Measurements from ENCODE around the gene AKAP6.

AKAP6 gene

DNA sequence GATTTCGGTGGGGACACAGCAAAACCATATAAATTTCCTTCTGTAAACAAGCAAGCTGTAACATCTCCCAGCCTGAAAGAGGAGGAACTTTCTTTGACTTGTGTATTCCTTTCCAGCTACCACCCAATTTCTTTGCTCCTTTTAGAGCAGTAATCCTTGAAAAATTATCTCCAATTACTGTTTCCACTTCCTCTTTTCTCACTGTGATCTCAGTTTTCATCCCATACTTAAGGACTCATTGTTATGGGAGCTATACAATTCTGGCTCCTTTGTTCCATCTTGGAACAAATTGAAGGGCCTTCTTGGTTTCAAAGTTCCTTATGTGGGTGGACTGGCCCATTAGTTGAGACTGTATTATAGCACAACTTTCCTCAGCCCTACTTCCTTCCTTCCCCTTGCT lies 152.6 kb downstream of the AKAP6 start:
- no peak for DNase-seq (ENCODE audit: extremely low read depth, low read depth)
- TF ChIP-seq, protein P1, sequence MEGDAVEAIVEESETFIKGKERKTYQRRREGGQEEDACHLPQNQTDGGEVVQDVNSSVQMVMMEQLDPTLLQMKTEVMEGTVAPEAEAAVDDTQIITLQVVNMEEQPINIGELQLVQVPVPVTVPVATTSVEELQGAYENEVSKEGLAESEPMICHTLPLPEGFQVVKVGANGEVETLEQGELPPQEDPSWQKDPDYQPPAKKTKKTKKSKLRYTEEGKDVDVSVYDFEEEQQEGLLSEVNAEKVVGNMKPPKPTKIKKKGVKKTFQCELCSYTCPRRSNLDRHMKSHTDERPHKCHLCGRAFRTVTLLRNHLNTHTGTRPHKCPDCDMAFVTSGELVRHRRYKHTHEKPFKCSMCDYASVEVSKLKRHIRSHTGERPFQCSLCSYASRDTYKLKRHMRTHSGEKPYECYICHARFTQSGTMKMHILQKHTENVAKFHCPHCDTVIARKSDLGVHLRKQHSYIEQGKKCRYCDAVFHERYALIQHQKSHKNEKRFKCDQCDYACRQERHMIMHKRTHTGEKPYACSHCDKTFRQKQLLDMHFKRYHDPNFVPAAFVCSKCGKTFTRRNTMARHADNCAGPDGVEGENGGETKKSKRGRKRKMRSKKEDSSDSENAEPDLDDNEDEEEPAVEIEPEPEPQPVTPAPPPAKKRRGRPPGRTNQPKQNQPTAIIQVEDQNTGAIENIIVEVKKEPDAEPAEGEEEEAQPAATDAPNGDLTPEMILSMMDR (IDR thresholded peaks at IDR 0.05; ENCODE audit: low read depth, low read length) = no peak

GRCh38 chr14:32491416-32492016 lies 162.4 kb downstream of the AKAP6 start:
- no peak for DNase-seq (ENCODE audit: extremely low read depth, low read depth)
- TF ChIP-seq, protein P1 (IDR thresholded peaks at IDR 0.05; ENCODE audit: low read depth, low read length) = no peak

GRCh38 chr14:32492457-32492856 lies 163.4 kb downstream of the AKAP6 start:
- no peak for DNase-seq (ENCODE audit: extremely low read depth, low read depth)
- TF ChIP-seq, protein P1 (IDR thresholded peaks at IDR 0.05; ENCODE audit: low read depth, low read length) = no peak

DNA sequence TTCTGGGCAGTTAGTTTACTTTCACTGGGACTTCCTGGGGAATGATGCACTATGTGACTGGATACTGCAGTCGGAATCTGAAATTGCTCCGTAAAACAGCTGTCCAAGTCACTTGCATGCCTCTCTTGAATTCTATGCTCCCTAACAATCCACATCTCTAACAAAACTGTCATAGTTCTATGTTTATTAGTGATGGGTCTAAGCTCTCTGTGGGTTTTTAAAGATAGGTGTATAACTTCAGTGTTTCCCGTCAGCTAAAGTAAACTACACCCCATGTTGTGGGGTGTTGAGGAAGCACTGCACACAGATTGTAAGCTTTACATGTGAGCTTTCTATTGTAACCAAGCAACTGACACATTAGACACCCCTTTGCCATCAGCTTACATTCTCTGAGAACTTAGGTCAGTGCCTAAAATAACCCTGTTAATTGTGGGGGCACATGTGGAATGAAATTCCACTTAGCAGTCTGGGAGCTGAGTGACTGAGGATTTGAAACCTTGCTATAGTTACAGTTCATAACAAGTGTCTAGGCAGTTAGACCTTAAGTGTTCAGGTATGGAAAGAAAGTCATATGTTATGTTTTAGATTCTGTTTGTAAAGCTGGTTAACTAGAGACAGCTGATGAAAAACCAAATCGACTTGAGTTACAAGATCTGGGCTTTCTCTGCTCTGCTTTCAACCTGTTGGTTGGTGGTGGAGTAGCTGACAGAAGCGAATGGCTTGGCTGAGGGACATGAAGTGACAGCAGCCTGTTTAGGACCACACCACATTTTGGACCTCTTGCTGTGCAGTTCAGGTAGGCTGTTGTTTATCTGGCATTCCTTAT lies 165.7 kb downstream of the AKAP6 start:
- no peak for DNase-seq (ENCODE audit: extremely low read depth, low read depth)
- TF ChIP-seq, protein P1 (IDR thresholded peaks at IDR 0.05; ENCODE audit: low read depth, low read length) = no peak

DNA sequence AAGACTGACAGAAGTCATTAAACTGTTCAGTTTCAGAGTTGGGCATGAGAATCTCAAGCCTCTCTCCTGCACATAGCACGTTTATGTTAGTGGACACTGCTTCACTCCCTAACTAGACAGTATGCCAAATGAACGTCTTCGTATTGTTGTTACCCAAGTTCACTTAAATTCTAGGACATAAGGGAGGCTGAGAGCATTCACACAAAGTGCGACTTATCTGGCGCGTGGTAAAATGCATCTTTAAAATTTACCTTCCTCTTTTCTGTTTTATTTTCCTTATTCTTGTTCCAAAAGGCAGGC lies 166.3 kb downstream of the AKAP6 start:
- TF ChIP-seq, protein P1 (IDR thresholded peaks at IDR 0.05; ENCODE audit: low read depth, low read length) = no peak
- DNase-seq (ENCODE audit: extremely low read depth, low read depth) = no peak

- no peak for DNase-seq (ENCODE audit: extremely low read depth, low read depth)
- TF ChIP-seq, protein P1 (IDR thresholded peaks at IDR 0.05; ENCODE audit: low read depth, low read length) = no peak
Observed at GRCh38 chr14:32497248-32497647, 168.2 kb downstream of the AKAP6 start.

Measured in AG09319 (cell line).